ENCODE results near the gene MICB.

MICB gene

DNA sequence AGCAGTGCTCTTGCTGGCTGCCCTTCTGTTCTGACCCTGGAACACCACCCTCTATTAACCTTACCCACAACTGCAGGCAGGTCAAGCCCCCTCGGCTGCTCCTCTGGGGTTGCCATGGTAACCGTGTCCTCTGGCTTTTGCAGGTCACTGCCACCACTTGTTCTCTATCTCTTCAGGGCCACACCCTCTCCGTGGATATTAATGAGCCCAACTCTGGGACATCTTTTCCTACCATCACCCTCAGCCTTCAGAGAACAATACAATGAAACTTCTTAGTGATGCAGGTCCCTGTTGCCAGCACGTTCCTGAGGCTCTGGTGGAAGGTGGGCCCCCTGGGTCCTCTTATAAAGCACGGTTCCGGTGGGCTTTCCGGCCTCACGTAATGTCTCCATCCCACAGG is 30.8 kb upstream of the MICB start:
- no peak overlapping the region for H3K4me3 ChIP-seq (ENCODE audit: low read length)
- TF ChIP-seq CTCF (IDR thresholded peaks at IDR 0.05; ENCODE audit: insufficient read depth, low read depth, low read length, missing control alignments) = no peak
- no peak for DNase-seq (ENCODE audit: low read depth)

- no peak for TF ChIP-seq CTCF (IDR thresholded peaks at IDR 0.05; ENCODE audit: insufficient read depth, low read depth, low read length, missing control alignments)
- DNase-seq (ENCODE audit: low read depth) = no peak
- no peak overlapping the region for H3K4me3 ChIP-seq (ENCODE audit: low read length)
Observed at GRCh38 chr6:31468311-31468710, 29.6 kb upstream of the MICB start.

GRCh38 chr6:31470801-31471200 is 27.1 kb upstream of the MICB start:
- DNase-seq (ENCODE audit: low read depth) = no peak
- TF ChIP-seq CTCF (IDR thresholded peaks at IDR 0.05; ENCODE audit: insufficient read depth, low read depth, low read length, missing control alignments) = no peak
- no peak overlapping the region for H3K4me3 ChIP-seq (ENCODE audit: low read length)

- no peak overlapping the region for H3K4me3 ChIP-seq (ENCODE audit: low read length)
- no peak for DNase-seq (ENCODE audit: low read depth)
- no peak for TF ChIP-seq CTCF (IDR thresholded peaks at IDR 0.05; ENCODE audit: insufficient read depth, low read depth, low read length, missing control alignments)
Observed at GRCh38 chr6:31471711-31472110, 26.2 kb upstream of the MICB start.

DNA sequence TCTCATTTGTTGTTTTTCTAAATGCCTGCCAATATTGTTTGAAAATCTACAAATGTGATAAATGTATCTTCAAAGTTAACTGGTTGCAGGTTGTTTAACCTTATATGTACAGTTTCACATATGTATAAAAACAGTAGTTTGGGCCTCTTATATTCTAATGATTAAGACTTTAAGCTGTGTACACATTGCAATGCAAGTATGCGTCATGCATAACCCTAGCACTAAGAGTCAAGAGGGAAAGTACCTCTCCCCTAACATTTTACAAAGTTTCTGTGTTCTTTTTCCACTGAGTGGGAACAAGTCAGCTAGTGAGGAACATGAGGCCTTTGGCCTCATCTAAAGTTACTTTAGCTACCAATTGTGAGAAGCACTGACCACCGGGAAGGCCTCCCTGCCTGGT is 25.7 kb upstream of the MICB start:
- no peak for TF ChIP-seq CTCF (IDR thresholded peaks at IDR 0.05; ENCODE audit: insufficient read depth, low read depth, low read length, missing control alignments)
- H3K4me3 ChIP-seq (ENCODE audit: low read length) = no peak overlapping the region
- peak; percentile 23 for DNase-seq (ENCODE audit: low read depth)

DNA sequence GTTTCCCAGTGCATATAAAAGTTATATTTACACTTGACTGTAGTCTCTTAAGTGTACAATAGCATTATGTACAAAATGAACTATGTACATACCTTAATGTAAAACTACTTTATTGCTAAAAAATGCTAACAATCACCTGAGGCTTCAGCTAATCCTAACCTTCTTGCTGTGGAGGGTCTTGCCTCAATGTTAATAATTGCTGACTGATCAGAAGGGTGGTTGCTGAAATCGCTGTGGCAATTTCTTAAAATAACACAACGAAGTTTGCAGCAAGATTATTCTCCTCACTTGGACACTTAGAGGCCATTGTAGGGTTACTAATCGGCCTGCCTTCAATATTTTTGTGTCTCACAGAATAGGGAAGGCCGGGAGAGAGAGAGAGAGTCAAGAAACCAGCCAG is 24.7 kb upstream of the MICB start:
- no peak for TF ChIP-seq CTCF (IDR thresholded peaks at IDR 0.05; ENCODE audit: insufficient read depth, low read depth, low read length, missing control alignments)
- no peak overlapping the region for H3K4me3 ChIP-seq (ENCODE audit: low read length)
- no peak for DNase-seq (ENCODE audit: low read depth)
